Iris pigment epithelial cell (primary cell): ENCODE measurements around the gene NCOR1.
"Not testable (repeated sequence)": the region's sequence is repeated elsewhere in the genome, so short reads cannot be mapped to it uniquely, and the experiment has no call there.

ENCODE experiments used
- DNase-seq: peaks from one replicate; pipeline ENCODE4 v3.0.0-alpha.2; 2011; ENCODE audit warnings: low read depth

The NCOR1 gene

GRCh38 chr17:16215273-16215964, at the start of gene NCOR1:
Gene NCOR1, minus strand, starts transcription at chr17:16215534. Its CDS starts 20,965 bp downstream, at chr17:16194569.
- DNase-seq = peak; percentile 96

GRCh38 chr17:16262201-16262600, 46.9 kb upstream of the NCOR1 start:
- no peak for DNase-seq

GRCh38 chr17:16261049-16261448, 45.7 kb upstream of the NCOR1 start:
- DNase-seq = no peak

- no peak for DNase-seq
These were observed 44.6 kb upstream of the NCOR1 start for GRCh38 chr17:16259926-16260325.

- DNase-seq = peak; percentile 41
These were observed 43.6 kb upstream of the NCOR1 start for GRCh38 chr17:16258901-16259300.

GRCh38 chr17:16255481-16255921, 40.2 kb upstream of the NCOR1 start:
- DNase-seq = no peak

GRCh38 chr17:16254773-16255400, 39.6 kb upstream of the NCOR1 start:
- no peak for DNase-seq

- DNase-seq = no peak
These were observed 36.2 kb upstream of the NCOR1 start for GRCh38 chr17:16251556-16251955.

GRCh38 chr17:16251043-16251442, 35.7 kb upstream of the NCOR1 start:
- no peak for DNase-seq

GRCh38 chr17:16250635-16251034, 35.3 kb upstream of the NCOR1 start:
- DNase-seq = peak; percentile 80

GRCh38 chr17:16247586-16247984, 32.3 kb upstream of the NCOR1 start:
- no peak for DNase-seq

GRCh38 chr17:16243801-16244567, 28.6 kb upstream of the NCOR1 start:
- no peak for DNase-seq

GRCh38 chr17:16243385-16243784, 28.1 kb upstream of the NCOR1 start:
- DNase-seq = no peak

- DNase-seq = no peak
These were observed 26.6 kb upstream of the NCOR1 start for GRCh38 chr17:16241906-16242399.

- no peak for DNase-seq
These were observed 24.6 kb upstream of the NCOR1 start for GRCh38 chr17:16239931-16240330.

- no peak for DNase-seq
These were observed 17.1 kb upstream of the NCOR1 start for GRCh38 chr17:16232391-16232790.

- DNase-seq = not testable (repeated sequence)
These were observed 14.7 kb upstream of the NCOR1 start for GRCh38 chr17:16229912-16230561.

GRCh38 chr17:16222406-16222805, 7.1 kb upstream of the NCOR1 start:
- DNase-seq = no peak

- DNase-seq = peak; percentile 95
These were observed 1.8 kb upstream of the NCOR1 start, which contains the start of gene PIGL for GRCh38 chr17:16217002-16217635. Gene PIGL, plus strand, starts transcription at chr17:16217210. Its CDS starts 17 bp downstream, at chr17:16217227.

- DNase-seq = not testable (repeated sequence)
These were observed 1.1 kb upstream of the NCOR1 start for GRCh38 chr17:16216341-16217001.

- DNase-seq = peak; percentile 65
These were observed 607 bp upstream of the NCOR1 start for GRCh38 chr17:16215965-16216316.
